HUES64 (cell line): Measurements from ENCODE around the gene KREMEN2.
"Not testable (repeated sequence)": the region's sequence is repeated elsewhere in the genome, so short reads cannot be mapped to it uniquely, and the experiment has no call there.

Source experiments
- H3K27ac ChIP-seq: 2 replicates; pipeline ENCODE4 v1.7.0; 2013; ENCODE audit warnings: low read depth, low read length, inconsistent platforms
- H3K27me3 ChIP-seq: 2 replicates; pipeline ENCODE4 v1.6.1; 2013; ENCODE audit warnings: mild to moderate bottlenecking, low read length; ENCODE audit not compliant: insufficient read depth
- H3K36me3 ChIP-seq: 2 replicates; pipeline ENCODE4 v1.6.1; 2013; ENCODE audit warnings: mild to moderate bottlenecking, low read length; ENCODE audit not compliant: insufficient read depth
- H3K4me1 ChIP-seq: 2 replicates; pipeline ENCODE4 v1.6.1; 2013; ENCODE audit warnings: mild to moderate bottlenecking, low read length, moderate library complexity; ENCODE audit not compliant: insufficient read depth
- H3K4me3 ChIP-seq: 2 replicates; pipeline ENCODE4 v1.5.1; 2013; ENCODE audit warnings: mild to moderate bottlenecking, low read length, moderate library complexity
- H3K9ac ChIP-seq: 2 replicates; pipeline ENCODE4 v1.6.1; 2013; ENCODE audit warnings: mild to moderate bottlenecking, low read depth, low read length
- H3K9me3 ChIP-seq: 2 replicates; pipeline ENCODE4 v1.6.1; 2013; ENCODE audit warnings: low read depth, low read length; ENCODE audit not compliant: insufficient read depth
- WGBS: fragments of 150-250, 120-280 bp; methylation state at CpG from one replicate; pipeline ENCODE4 v1.1.7; 2013; ENCODE audit warnings: missing lambda C conversion rate; 5-methylcytosine and 5-hydroxymethylcytosine counted together

Gene KREMEN2

GRCh38 chr16:2928796-2929195 is 35.3 kb upstream of the KREMEN2 start:
- Histone ChIP-seq H3K9me3 (no peaks in the 10 kb centered on the region), H3K27me3 (no peaks in the 10 kb centered on the region), H3K9ac (no peak overlapping the region), H3K4me3 (no peak overlapping the region), H3K36me3 (peaks cover 3% of the 10 kb centered on the region), H3K27ac (no peak overlapping the region; the same call in 1 of the 2 replicates), H3K4me1 (peaks cover 5% of the 10 kb centered on the region)
- WGBS = 91% methylated on average over 11 of the region's 11 CpGs

GRCh38 chr16:2929693-2930092 is 34.4 kb upstream of the KREMEN2 start:
- H3K4me1 ChIP-seq = peaks cover 5% of the 10 kb centered on the region
- WGBS = 94% methylated on average over 14 of the region's 14 CpGs
- peaks cover 3% of the 10 kb centered on the region for H3K36me3 ChIP-seq
- no peak overlapping the region for H3K27ac ChIP-seq
- no peaks in the 10 kb centered on the region for H3K27me3 ChIP-seq
- no peaks in the 10 kb centered on the region for H3K9me3 ChIP-seq
- H3K4me3 ChIP-seq = no peak overlapping the region
- H3K9ac ChIP-seq = no peak overlapping the region

- peaks cover 3% of the 10 kb centered on the region for H3K36me3 ChIP-seq
- peaks cover 5% of the 10 kb centered on the region for H3K4me1 ChIP-seq
- H3K4me3 ChIP-seq = no peak overlapping the region
- H3K27me3 ChIP-seq = no peaks in the 10 kb centered on the region
- no peak overlapping the region for H3K27ac ChIP-seq
- WGBS = 95% methylated on average over 15 of the region's 15 CpGs
- no peak overlapping the region for H3K9ac ChIP-seq
- H3K9me3 ChIP-seq = no peaks in the 10 kb centered on the region
Measured at GRCh38 chr16:2930236-2930635, 33.8 kb upstream of the KREMEN2 start.

- H3K27me3 ChIP-seq, H3K36me3 ChIP-seq, H3K27ac ChIP-seq, H3K9me3 ChIP-seq, H3K4me3 ChIP-seq, H3K4me1 ChIP-seq, H3K9ac ChIP-seq: not testable (repeated sequence)
- WGBS = 93% methylated on average over 13 of the region's 13 CpGs
Measured at GRCh38 chr16:2931231-2931914, 32.7 kb upstream of the KREMEN2 start.

- H3K36me3 ChIP-seq = peaks cover 3% of the 10 kb centered on the region
- no peaks in the 10 kb centered on the region for H3K9me3 ChIP-seq
- H3K4me3 ChIP-seq = no peak overlapping the region
- H3K27ac ChIP-seq = no peak overlapping the region
- H3K9ac ChIP-seq = no peak overlapping the region
- 95% methylated on average over 30 of the region's 30 CpGs for WGBS
- H3K4me1 ChIP-seq = no peaks in the 10 kb centered on the region
- no peaks in the 10 kb centered on the region for H3K27me3 ChIP-seq
Measured at GRCh38 chr16:2933136-2933535, 30.9 kb upstream of the KREMEN2 start.

GRCh38 chr16:2933701-2934100 is 30.4 kb upstream of the KREMEN2 start:
- no peaks in the 10 kb centered on the region for H3K9me3 ChIP-seq
- H3K36me3 ChIP-seq = peaks cover 3% of the 10 kb centered on the region
- 95% methylated on average over 22 of the region's 22 CpGs for WGBS
- no peaks in the 10 kb centered on the region for H3K27me3 ChIP-seq
- H3K9ac ChIP-seq = no peak overlapping the region
- H3K27ac ChIP-seq = no peak overlapping the region
- H3K4me3 ChIP-seq = no peak overlapping the region
- no peaks in the 10 kb centered on the region for H3K4me1 ChIP-seq

GRCh38 chr16:2934450-2934849 is 29.6 kb upstream of the KREMEN2 start:
- H3K9ac ChIP-seq = no peak overlapping the region
- no peaks in the 10 kb centered on the region for H3K27me3 ChIP-seq
- no peaks in the 10 kb centered on the region for H3K9me3 ChIP-seq
- H3K4me1 ChIP-seq = no peaks in the 10 kb centered on the region
- WGBS = 94% methylated on average over 15 of the region's 15 CpGs
- H3K36me3 ChIP-seq = peaks cover 8% of the 10 kb centered on the region
- H3K4me3 ChIP-seq = no peak overlapping the region
- H3K27ac ChIP-seq = no peak overlapping the region

- 92% methylated on average over 22 of the region's 22 CpGs for WGBS
- no peaks in the 10 kb centered on the region for H3K27me3 ChIP-seq
- no peaks in the 10 kb centered on the region for H3K9me3 ChIP-seq
- H3K27ac ChIP-seq = no peak overlapping the region
- no peak overlapping the region for H3K9ac ChIP-seq
- peaks cover 7% of the 10 kb centered on the region; the same call in 1 of the 2 replicates for H3K36me3 ChIP-seq
- no peak overlapping the region for H3K4me3 ChIP-seq
- H3K4me1 ChIP-seq = no peaks in the 10 kb centered on the region
Measured at GRCh38 chr16:2936436-2937011, 27.6 kb upstream of the KREMEN2 start.

- Histone ChIP-seq H3K4me3 (no peak overlapping the region), H3K9me3 (no peaks in the 10 kb centered on the region), H3K4me1 (no peaks in the 10 kb centered on the region), H3K9ac (no peak overlapping the region), H3K27ac (no peak overlapping the region), H3K27me3 (no peaks in the 10 kb centered on the region), H3K36me3 (peaks cover 7% of the 10 kb centered on the region; the same call in 1 of the 2 replicates)
- 96% methylated on average over 24 of the region's 24 CpGs for WGBS
Measured at GRCh38 chr16:2937170-2937569, 26.9 kb upstream of the KREMEN2 start.

- Histone ChIP-seq H3K4me1 (no peaks in the 10 kb centered on the region), H3K27ac (no peak overlapping the region), H3K9me3 (no peaks in the 10 kb centered on the region), H3K4me3 (no peak overlapping the region), H3K27me3 (no peaks in the 10 kb centered on the region), H3K9ac (no peak overlapping the region), H3K36me3 (peaks cover 9% of the 10 kb centered on the region; the same call in 1 of the 2 replicates)
- 97% methylated on average over 12 of the region's 12 CpGs for WGBS
Measured at GRCh38 chr16:2938206-2938605, 25.9 kb upstream of the KREMEN2 start.

GRCh38 chr16:2939968-2940367 is 24.1 kb upstream of the KREMEN2 start:
- H3K9ac ChIP-seq = no peak overlapping the region
- H3K36me3 ChIP-seq = peaks cover 9% of the 10 kb centered on the region; the same call in 1 of the 2 replicates
- no peak overlapping the region for H3K27ac ChIP-seq
- no peaks in the 10 kb centered on the region for H3K4me1 ChIP-seq
- H3K4me3 ChIP-seq = no peak overlapping the region
- H3K27me3 ChIP-seq = no peaks in the 10 kb centered on the region
- WGBS = 86% methylated on average over 2 of the region's 2 CpGs
- H3K9me3 ChIP-seq = no peaks in the 10 kb centered on the region
